HG02571 (cell line): ENCODE results near the gene ASPRV1.

Experiments used
- ATAC-seq: cut with Tn5 transposase; IDR thresholded peaks from one replicate; pipeline ENCODE4 v1.9.1; 2021; ENCODE audit warnings: mild to moderate bottlenecking, moderate library complexity; ENCODE audit not compliant: unreplicated experiment

The ASPRV1 gene

DNA sequence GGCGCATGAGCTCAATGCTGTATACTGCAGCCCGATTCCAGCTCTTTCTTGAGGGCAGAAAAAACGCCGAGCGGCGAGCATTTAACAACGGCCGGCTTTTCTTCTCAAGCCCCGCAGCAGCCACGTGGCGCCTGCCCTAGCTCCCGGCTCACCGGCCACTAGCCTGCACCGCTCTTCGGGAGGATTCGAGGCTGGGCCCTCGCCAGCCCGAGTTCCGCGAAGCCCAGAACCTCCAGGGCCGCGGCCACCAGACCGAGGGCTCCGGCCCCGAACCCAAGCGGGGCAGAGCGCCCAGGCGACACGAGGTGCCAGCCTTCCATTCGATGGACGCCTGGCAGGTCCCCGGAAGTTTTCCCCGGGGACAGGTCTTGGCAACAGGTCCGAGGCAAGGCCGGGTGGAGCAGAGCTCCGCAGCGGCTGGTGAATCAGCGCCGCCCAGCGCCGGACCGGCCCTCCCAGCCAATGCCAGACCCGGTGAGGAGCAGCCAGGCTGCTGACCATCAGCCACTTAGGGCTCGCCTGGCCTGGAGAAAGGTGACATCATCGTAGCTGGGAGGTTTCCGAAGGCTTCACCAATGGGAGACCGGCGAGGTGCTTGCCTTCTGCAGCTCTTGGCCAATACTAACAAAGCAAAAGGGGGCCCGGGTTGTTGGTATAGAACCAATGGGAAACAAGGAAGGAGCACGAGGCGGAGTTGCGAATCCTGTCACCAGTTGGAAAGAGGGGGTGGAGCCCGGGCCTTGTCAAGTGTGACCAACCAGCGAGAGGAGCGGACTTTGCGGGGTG, 47.1 kb downstream of the ASPRV1 start:
- ATAC-seq = peak; percentile 90

GRCh38 chr2:69911985-69912563, 49.4 kb downstream of the ASPRV1 start:
- no peak for ATAC-seq
